Adrenal gland (tissue), 12 donors: ENCODE results near the gene TFR2. TPM values are rescaled to one million over a fixed set of nuclear protein-coding genes. Genes with fewer than 3 reads are reported as not detected.

Source experiments
- DNase-seq, 7 donors: peaks; one replicate each; pipeline ENCODE4 v3.0.0-alpha.2; 2019 to 2020
- H3K27ac ChIP-seq, 5 donors: fragments of 200-600 bp; sonication (generic) in 4 of 5; 1 replicate in 3 of 5; 2 replicates in 2 of 5; pipeline versions ENCODE4 v1.5.1 to v1.8.0; 2016 to 2020; ENCODE audit warnings: mild to moderate bottlenecking in 1 of 5
- H3K27me3 ChIP-seq: fragments of 200-600 bp; 2 replicates; pipeline ENCODE4 v1.8.0; 2021
- H3K36me3 ChIP-seq, 2 donors: fragments of 200-600 bp; replicated peaks in 1 of 2; 1 replicate in 1 of 2; 2 replicates in 1 of 2; pipeline versions ENCODE4 v1.5.1 to v1.8.0; 2018 to 2022
- H3K4me1 ChIP-seq, 2 donors: fragments of 200-600 bp; replicated peaks in 1 of 2; 1 replicate in 1 of 2; 2 replicates in 1 of 2; pipeline versions ENCODE4 v1.5.1 to v1.8.0; 2018 to 2021
- H3K4me3 ChIP-seq, 4 donors: fragments of 200-600 bp; sonication (generic) in 3 of 4; one replicate each; pipeline ENCODE4 v1.5.1; 2016 to 2018
- H3K9me3 ChIP-seq, 3 donors: fragments of 200-600 bp; sonication (generic) in 1 of 3; replicated peaks in 1 of 3; 1 replicate in 2 of 3; 2 replicates in 1 of 3; pipeline versions ENCODE4 v1.5.1 to v1.8.0; 2016 to 2021
- CTCF ChIP-seq, 6 experiments: fragments of 450-650 bp in 4 of 6; fragments of 200-600 bp in 2 of 6; sonication (generic) in 1 of 6; IDR thresholded peaks; 1 replicate in 5 of 6; 2 replicates in 1 of 6; pipeline versions ENCODE4 v1.5.1 to v1.8.0; 2016 to 2021; ENCODE audit warnings: antibody characterized with exemption in 6 of 6, mild to moderate bottlenecking in 2 of 6, moderate library complexity in 1 of 6
- POLR2A ChIP-seq, 2 donors: fragments of 450-650 bp; IDR thresholded peaks; one replicate each; pipeline ENCODE4 v1.6.1; 2017; ENCODE audit warnings: antibody characterized with exemption in 2 of 2, mild to moderate bottlenecking in 2 of 2, moderate library complexity in 1 of 2
- WGBS, 4 donors: extraction: QIAGEN DNeasy Blood & Tissue Kit in 2 of 4; methylation state at CpG; one replicate each; pipeline versions ENCODE4 v1.1.5 to v1.1.7; 2013 to 2017; 5-methylcytosine and 5-hydroxymethylcytosine counted together
- intact Hi-C, 2 donors: fragments of 100-400 bp; cut with DNase I; formaldehyde crosslinking; loops; one replicate each; pipeline versions ENCODE4 v1.14.1 to v1.15.0; 2022 to 2023
- polyA plus RNA-seq, 3 donors: library from polyadenylated mRNA; stranded (reverse); fragments of 200-250 nt in 2 of 3; fragments of 350-450 nt in 1 of 3; fragmentation: Illumina TruSeq in 1 of 3; extraction: RNeasy Lipid Tissue Mini Kit (QIAGEN cat#74804) in 1 of 3; gene quantifications; one replicate each; pipeline ENCODE4 v1.2.3, GENCODE V29; 2013 to 2014
- total RNA-seq, 9 donors: library from RNA; depleted of rRNA in 4 of 9; stranded (reverse); fragments of >200 nt in 4 of 9; fragments of 120-200 nt in 1 of 9; fragmentation: NEBNext Ultra II Directional in 1 of 9; extraction: Animal tissue kit (Norgen Biotek cat#: 25700) in 1 of 9; gene quantifications; one replicate each; pipeline versions ENCODE4 v1.1.0 to v1.2.4, GENCODE V29; 2013 to 2023
- donor health status: healthy with polysubstance abuse.
- donor health status: Bipolar disorder and iron deficiency.
- donor health status: DM: yes; HTN: yes; CAD: no.
- donor health status: DM: no; HTN: no; CAD: no.
- donor health status: DM: no; HTN: no; CAD: no.
- donor health status: DM: yes; HTN: yes; CAD: no.

TFR2 gene
- total and polyA plus RNA-seq, 12 donors: 0.24 to 6.7 (median 1.3) TPM

GRCh38 chr7:100589341-100589947, 51.9 kb downstream of the TFR2 start:
- Histone ChIP-seq H3K27ac (peak overlapping the region in 1 of 5 donors; percentile 59), H3K4me3 (no peak overlapping the region), H3K36me3 (no peaks in the 10 kb centered on the region), H3K9me3 (no peaks in the 10 kb centered on the region), H3K4me1 (peaks cover under 1 to 7% of the 10 kb centered on the region in 2 donors), H3K27me3 (no peaks in the 10 kb centered on the region)
- TF ChIP-seq CTCF (IDR thresholded peaks at IDR 0.05) (no peak), POLR2A (IDR thresholded peaks at IDR 0.05) (no peak)
- WGBS, 4 donors: 46 to 52% (median 49%) methylated on average over 7 of the region's 7 CpGs
- intact Hi-C loops: no loop called here
- DNase-seq: no peak

- Histone ChIP-seq H3K4me3 (no peak overlapping the region), H3K9me3 (no peaks in the 10 kb centered on the region), H3K4me1 (peaks cover 10 to 16% of the 10 kb centered on the region in 2 donors), H3K27ac (no peak overlapping the region), H3K36me3 (no peaks in the 10 kb centered on the region), H3K27me3 (no peaks in the 10 kb centered on the region)
- DNase-seq: peak in 1 of 7 donors; percentile 16
- 57 to 77% (median 76%) methylated on average over 1 of the region's 1 CpG for whole genome bisulfite sequencing, 4 donors
- intact Hi-C loops: no loop called here
- no peak for TF ChIP-seq POLR2A (IDR thresholded peaks at IDR 0.05)
- TF ChIP-seq CTCF (IDR thresholded peaks at IDR 0.05): peak in 3 of 6 experiments; percentile 2 to 27 (median 23)
Observed at GRCh38 chr7:100588438-100588837, 52.9 kb downstream of the TFR2 start.

- intact Hi-C loops: no loop called here
- Histone ChIP-seq H3K4me3 (peak within 1 kb of the TSS; percentile 37 to 88 (median 76)), H3K4me1 (peaks cover 21 to 30% of the 10 kb centered on the region in 2 donors), H3K36me3 (peaks cover 0 to 8% of the 10 kb centered on the region in 2 donors), H3K27ac (peak within 1 kb of the TSS; percentile 74 to 99 (median 93)), H3K27me3 (no peaks in the 10 kb centered on the region), H3K9me3 (no peaks in the 10 kb centered on the region)
- WGBS, 4 donors: 0 to 2% (median 1%) methylated on average over 21 to 53 of the region's 53 CpGs
- peak; percentile 99 to 100 (median 100) for DNase-seq
- TF ChIP-seq POLR2A (IDR thresholded peaks at IDR 0.05) (peak in 1 of 2 donors; percentile 50), CTCF (IDR thresholded peaks at IDR 0.05) (no peak)
Observed at GRCh38 chr7:100586266-100587025, 54.9 kb downstream of the TFR2 start, which contains the start of gene FBXO24. Gene FBXO24, plus strand, starts transcription at chr7:100586328. Its CDS starts 298 bp downstream, at chr7:100586626.

GRCh38 chr7:100585511-100586265, 55.7 kb downstream of the TFR2 start, which contains the start of gene LRCH4:
Gene LRCH4, minus strand, starts transcription at chr7:100586129. Its CDS starts 29 bp downstream, at chr7:100586100.
- 0 to 1% (median 0%) methylated on average over 10 to 61 of the region's 61 CpGs for WGBS, 4 donors
- Histone ChIP-seq H3K27ac (peak within 1 kb of the TSS; percentile 74 to 99 (median 93)), H3K4me1 (peaks cover 21 to 30% of the 10 kb centered on the region in 2 donors), H3K27me3 (no peaks in the 10 kb centered on the region), H3K4me3 (peak within 1 kb of the TSS; percentile 37 to 88 (median 76)), H3K36me3 (peaks cover 0 to 16% of the 10 kb centered on the region in 2 donors), H3K9me3 (no peaks in the 10 kb centered on the region)
- intact Hi-C loops: no loop called here
- peak in 6 of 7 donors; percentile 61 to 69 (median 66) for DNase-seq
- TF ChIP-seq POLR2A (IDR thresholded peaks at IDR 0.05) (peak; percentile 99), CTCF (IDR thresholded peaks at IDR 0.05) (peak in 3 of 6 experiments; percentile 3 to 28 (median 9))
